ENCODE results near the gene PAXIP1.

Gene PAXIP1

GRCh38 chr7:154911411-154911810 lies 91.5 kb downstream of the PAXIP1 start:
- no peak for DNase-seq

GRCh38 chr7:154910977-154911376 lies 91.9 kb downstream of the PAXIP1 start:
- no peak for DNase-seq

GRCh38 chr7:154910125-154910524 lies 92.8 kb downstream of the PAXIP1 start:
- DNase-seq: no peak

- DNase-seq: no peak
Observed at GRCh38 chr7:154909241-154910105, 93.5 kb downstream of the PAXIP1 start.

- DNase-seq: no peak
Observed at GRCh38 chr7:154907651-154908620, 95.0 kb downstream of the PAXIP1 start.

GRCh38 chr7:154906736-154907355 lies 96.1 kb downstream of the PAXIP1 start:
- no peak for DNase-seq

GRCh38 chr7:154906201-154906600 lies 96.7 kb downstream of the PAXIP1 start:
- no peak for DNase-seq

- DNase-seq: no peak
Observed at GRCh38 chr7:154905615-154906014, 97.3 kb downstream of the PAXIP1 start.

GRCh38 chr7:154905146-154905545 lies 97.8 kb downstream of the PAXIP1 start:
- DNase-seq: no peak

- no peak for DNase-seq
Observed at GRCh38 chr7:154903083-154903731, 99.7 kb downstream of the PAXIP1 start.

GRCh38 chr7:154902600-154903082 lies 100.3 kb downstream of the PAXIP1 start:
- no peak for DNase-seq

GRCh38 chr7:154899862-154900261 lies 103.1 kb downstream of the PAXIP1 start:
- no peak for DNase-seq

GRCh38 chr7:154898973-154899855 lies 103.7 kb downstream of the PAXIP1 start:
- no peak for DNase-seq

GRCh38 chr7:154896076-154896475 lies 106.8 kb downstream of the PAXIP1 start:
- DNase-seq: no peak
